GM04504 (cell line): ENCODE measurements around the gene DDX10.

Source experiments
- DNase-seq: peaks from one replicate; pipeline ENCODE4 v3.0.0-alpha.2; 2012; ENCODE audit warnings: low read depth

DDX10 gene

DNA sequence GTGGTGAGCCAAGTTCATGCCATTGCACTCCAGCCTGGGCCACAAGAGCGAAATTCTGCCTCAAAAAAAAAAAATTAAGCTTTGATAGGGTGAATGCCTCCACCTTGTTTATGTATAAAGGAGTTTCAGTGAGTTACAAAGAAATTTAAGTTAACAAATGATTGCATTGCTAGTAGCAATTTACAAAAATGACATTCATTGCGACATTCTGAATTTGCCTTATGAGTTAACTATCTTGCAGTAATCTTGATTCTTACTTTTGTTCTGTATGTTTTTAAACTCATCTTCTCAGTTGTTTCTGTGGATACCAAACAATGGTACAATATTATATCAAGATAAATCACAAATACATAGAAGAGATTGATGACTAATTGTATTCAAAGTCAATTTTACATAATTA, 207.0 kb downstream of the DDX10 start:
- DNase-seq, result no peak

DNA sequence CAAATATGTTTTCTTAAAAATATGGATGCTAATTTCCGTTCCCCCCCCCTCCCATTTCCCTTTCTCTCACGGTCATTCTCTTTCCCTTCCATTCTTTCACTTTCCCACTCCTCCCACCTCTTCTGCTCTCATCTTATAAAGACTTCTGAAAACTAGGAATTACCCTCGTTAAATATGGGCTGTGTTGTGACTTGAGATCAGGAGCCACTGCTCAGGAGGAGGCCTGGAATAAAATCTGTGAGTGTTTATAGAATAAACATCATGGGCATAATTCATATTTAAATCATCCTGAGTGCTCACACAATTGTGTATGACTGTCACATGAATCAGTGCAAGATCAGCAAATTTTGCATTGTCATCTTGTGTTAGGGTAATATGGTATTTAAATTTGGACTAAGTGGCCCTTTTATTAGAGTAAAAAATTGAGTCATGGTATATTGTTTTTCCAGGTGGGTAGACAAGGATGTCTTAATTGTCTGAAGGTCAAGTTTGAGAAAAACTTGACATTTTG, 208.0 kb downstream of the DDX10 start:
- DNase-seq, result no peak

DNA sequence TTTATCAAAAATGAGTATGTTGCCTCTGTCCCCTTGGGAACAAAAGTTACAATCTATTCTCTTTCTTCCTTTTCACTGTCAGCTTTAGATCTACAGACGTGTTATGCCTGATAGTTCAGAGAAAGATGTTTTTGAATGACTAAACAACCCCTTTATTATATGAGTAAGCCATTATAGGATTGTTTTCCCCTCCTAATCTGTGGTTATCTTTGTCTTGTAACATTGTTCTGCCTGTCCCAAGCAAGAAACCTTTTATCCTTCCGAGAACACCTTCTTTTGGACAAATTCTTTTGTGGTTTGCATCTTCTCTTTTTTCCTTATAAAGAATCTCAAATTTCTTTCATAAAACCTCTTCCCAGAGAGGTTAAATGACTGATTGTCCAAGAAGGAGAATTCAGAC, 208.4 kb downstream of the DDX10 start:
- DNase-seq, result no peak

DNA sequence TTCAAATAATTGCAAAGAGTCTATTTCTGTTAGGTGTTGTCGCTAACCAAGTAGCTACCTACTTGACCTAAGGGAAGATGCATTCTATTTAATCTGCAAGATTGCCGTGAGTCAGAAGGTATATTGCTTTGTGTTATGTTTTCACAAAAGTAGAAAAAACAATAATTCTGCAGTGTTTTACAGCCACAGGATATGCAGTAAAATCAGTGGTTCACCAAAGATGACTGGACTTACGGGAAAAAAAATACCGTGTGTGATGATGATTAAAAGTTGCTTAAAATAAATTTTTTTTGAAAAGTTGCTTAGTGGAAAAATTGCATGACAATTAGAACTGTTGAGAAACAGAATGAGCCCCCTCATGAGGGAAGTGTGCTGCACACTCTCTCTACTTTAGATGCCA, 209.1 kb downstream of the DDX10 start:
- DNase-seq, result no peak

DNA sequence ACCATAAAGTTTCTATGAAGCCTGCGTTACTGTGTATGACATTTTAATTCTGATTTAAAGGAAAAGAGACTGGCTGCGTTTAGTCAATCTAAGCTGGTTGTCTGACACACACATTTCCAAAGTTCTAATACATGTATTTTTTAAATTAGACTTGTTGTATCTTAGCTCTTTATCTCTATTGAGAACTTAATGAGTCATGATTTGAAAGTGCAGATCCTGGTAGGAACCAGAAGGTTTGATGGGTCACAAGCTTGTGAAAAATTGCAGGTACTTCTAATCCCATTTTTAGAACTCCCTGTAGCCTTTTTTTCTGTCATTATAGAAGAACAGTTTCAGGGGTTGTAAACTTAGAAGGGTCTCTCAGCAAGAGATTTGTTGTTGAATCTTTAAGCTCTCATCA, 210.3 kb downstream of the DDX10 start:
- no peak for DNase-seq

DNA sequence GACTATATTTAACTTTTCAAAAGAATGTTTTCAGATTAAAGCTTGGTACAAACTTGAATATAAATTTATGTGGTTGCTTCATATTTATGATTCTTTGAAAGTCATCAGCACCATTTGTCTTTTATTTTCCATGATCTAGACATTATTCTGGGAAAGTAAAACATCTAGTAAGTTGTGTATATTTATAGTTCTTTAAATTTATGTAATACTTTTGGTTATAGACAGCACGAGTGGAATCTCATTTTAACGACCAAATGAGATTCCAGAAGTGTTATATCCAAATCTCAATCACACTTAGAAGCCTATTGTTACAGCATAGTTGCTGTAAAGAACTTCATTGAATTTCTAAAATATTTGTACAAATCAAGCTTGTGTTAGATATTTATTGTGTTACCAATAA, 212.3 kb downstream of the DDX10 start:
- no peak for DNase-seq

DNA sequence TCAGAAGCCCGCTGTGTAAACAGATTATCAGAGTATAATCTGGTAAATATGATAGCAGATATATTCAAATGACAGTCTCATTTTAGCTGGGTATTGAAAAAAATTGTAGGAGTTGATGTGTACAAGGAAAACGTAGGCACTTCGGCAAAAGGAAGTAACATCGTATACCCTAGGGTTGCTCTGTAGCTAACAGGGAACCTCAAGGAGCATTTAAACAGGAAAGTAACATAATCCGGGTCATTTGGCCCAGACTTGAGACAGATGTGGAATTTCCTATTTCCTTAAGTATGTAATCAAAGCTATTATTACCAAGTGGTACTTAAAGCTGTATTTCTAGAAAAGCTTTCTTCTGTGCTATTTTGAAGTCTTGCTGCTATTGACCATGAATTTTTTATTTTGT, 215.6 kb downstream of the DDX10 start:
- no peak for DNase-seq

DNA sequence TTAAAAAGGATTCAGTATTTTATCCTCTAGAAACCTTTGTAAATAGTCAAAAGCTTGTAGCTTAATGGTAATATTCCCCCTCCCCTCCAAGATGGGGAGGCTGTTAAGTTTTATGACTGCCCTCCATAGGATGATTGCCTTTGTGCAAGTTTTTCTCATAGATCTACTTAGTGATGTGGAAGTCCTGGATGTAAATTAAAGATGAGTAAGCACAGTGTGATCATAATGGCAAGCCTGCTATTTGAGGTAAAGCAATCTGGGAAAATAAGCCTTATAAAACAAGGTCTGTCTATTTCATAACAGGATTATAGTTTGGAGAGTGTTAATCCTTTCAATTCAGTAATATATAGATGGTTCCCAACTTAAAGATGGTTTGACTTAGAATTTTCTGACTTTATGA, 216.3 kb downstream of the DDX10 start:
- no peak for DNase-seq

DNA sequence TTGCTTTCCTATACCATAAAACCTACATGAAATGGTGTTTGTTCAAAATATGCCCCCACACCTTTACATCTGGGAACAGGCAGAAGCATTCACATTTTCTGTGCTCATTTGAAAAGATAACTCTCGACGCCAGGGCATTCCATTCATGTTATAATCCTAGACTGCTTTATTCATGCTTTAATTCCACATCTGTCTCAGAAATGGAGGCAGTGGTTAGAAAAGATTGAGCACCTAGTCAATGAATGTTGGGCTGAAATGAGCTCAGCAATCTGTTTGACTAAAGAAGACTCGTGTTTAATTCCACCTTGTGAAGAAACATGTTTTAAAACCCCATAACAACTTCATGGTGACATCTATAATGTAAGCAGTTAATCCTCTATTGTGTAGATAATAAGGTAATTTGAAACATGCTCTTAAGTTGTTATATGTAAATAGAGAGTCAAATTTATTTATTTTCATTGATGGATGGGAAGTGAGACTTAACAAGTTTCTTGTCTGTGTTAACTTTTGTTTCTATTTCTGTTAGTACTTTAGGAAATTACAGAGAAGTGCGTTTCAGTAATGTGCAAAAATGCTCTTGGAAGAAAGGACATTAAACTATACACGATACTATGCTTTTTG, 217.5 kb downstream of the DDX10 start:
- no peak for DNase-seq

DNA sequence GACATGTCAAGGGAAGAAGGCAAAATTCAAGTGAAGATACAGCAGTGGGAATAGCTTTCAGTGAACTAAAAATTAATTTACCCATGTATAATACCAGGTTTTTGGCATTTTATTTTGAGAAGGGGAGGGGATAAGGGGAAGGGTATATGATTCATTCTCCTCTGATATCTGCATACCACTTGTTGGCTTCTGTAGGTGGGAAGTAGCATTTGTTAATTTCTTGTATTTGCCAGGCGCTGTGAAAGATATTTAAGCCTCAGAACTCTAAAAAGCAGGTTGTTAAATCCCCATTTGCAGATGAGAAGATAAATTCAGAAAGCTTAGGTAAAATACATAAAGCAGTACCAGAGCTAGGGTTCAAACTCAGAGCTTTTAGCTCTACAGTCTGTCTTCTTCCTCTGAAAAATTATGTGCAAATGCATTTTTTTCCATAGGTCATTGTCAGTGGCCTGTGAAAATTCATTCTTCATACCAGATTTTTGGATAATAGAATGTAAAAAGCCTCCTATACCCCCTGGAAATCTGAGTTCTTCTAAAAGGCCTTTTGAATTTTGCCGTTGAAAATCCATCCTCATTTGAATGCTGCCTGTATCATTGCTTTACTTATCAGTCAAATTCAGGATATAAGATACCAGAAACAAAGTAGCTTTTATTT, 221.3 kb downstream of the DDX10 start:
- no peak for DNase-seq

DNA sequence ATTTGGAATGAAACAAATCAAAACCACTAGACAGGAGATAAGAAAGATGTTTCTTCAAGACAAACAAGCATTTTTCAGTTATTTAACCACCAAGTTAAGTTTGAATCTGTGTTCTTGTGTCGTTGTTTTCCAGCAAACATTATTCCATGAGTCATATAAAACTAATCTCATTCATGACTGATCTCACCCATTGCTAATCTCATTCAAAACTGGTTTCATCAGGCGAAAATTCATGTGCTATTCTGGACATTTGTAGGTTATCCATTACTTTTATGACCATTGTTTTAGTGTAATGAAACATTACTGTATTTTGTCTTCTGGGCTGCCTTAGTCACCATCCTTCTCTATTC, 221.8 kb downstream of the DDX10 start:
- peak; percentile 62 for DNase-seq

DNA sequence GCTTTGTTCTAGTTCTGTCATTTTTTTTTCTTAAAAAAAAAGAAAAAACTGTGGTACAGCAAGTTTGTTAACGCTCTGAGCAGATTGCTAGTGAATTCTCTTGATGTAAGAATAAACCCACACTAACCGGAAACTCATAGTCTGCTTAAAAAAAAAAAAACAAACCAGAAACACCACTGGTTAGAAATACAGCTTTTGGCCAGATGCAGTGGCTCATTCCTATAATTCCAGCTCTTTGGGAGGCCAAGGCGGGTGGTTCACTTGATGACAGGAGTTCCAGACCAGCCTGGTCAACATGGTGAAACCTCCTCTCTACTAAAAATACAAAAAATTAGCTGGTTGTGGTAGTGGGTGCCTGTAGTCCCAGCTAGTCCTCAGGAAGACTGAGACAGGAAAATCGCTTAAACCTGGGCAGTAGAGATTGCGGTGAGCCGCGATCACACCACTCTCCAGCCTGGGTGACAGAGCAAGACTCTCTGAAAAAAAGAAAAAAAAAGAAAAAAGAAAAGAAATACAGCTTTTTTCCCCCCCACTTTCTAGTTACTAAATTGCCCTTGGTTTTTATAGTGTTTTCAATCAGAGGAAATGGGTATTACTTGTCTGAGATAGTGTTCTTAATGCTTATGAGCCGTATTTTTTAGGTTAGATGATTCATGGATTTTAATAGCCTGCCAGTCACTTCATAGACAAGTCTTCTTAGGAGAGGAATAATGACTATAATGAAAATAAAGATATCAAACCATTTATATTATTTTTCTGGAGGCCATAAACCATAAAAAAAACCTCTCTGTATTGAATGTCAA, 222.8 kb downstream of the DDX10 start:
- DNase-seq, result peak; percentile 49

DNA sequence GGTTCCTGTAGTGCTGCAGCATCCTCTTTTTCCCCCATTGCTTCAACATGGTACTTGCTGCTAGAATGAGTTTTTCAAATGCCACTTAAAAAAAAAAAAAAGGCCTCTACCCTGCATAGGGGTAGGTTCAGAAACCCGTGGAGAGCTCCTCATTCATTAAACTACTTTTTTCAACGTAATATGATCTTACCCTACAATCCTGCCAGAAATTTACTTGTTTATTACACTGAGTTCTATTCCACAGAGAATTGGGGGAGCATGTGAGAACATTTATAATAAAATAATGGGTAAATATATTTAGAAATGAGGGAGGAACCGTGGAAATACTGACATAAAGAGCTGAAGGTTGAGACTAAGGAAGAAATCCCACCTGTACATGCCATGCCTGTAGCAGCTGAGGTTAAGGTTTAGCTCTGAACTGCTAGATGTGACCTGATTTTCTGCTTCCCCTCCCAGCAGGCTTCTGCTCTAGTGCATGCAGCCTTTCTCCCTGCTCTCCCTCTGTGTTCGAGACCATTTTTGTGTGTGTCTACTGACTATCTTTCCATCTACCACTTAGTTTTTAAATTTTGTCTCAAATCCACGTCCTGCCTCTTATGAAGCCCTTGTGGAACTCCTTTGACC, 225.7 kb downstream of the DDX10 start:
- DNase-seq, result no peak

DNA sequence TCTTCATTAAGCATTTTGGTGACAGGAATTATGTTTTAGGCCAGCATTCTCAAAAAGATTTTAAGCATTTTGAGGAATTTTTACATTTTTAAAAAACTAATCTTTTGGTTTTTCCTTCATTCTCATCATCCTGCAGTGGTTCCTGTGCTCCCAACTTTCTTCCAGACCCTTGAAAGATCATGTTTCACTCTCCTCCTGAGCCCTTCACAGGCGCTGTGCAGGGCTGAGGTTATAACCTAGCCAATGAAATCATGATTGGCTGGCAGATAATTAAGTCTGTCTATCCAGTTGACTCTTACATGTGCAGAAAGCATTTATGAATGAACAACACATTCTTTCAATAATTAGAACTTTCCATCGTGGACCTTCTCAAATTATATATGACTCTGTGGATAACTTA, 226.3 kb downstream of the DDX10 start:
- no peak for DNase-seq

DNA sequence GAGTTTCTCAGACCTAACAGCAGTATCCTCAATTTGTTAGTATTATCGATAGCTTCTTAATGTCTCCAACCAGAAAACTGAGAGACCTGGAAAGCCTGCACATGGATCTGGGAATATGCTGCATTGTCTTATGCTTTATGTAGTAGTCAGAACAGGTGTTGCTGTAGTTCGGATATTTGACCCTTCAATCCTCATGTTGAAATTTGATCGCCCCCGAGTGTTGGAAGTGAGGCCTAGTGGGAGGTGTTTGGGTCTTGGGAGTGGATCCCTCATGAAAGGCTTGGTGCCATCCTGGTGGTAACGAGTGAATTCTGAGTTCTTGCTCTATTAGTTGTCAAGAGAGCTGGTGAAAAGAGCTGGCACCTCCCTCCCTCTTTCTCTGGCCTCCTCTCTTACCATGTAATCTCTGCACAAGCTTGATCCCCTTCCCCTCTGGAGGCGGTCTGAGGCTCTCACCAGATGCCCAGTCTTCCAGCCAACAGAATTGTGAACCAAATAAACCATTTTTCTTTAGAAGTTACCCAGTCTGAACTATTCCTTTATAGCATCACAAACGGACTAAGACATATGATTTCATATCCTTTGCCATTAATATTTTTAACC, 227.1 kb downstream of the DDX10 start:
- no peak for DNase-seq

DNA sequence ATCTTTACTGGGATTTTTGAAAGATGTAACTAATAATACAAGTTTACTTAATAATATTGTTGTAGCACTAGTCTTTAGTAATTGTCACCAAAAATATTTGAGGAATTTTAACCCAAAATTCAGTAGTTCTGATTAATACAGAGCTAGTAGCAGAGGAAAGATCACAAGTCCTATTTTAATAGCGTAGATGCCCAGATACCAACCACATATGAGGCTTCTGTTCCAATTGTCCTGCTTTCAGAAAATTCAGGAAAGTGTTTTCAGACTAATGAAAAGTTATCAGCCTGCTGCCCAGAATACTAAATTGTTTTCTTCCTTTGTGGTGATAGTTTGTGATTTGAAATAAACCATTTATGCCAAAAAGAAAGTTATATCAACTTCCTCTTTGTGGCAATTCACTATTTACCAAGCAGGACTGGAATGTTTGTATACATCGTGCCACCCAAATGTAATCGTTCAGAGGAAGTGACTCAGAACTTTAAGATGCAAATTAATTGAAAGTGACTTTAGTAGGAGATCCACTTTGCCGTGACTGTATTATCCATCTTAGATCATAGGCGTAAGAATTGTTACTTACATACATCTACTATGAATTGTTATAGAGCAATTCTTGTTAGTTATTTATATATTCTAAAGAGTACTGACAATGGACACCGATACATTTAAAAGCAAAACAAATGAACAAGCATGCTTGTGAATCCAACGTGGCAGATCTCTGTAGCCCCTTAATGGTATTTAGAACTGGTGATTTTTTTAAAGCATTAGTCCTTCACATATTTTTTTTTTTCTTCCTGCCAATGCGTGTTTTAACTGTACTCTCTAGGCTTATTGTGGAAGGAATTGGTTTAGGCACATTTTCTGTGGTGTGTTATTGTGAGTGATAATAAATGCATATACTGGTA, 231.0 kb downstream of the DDX10 start:
- DNase-seq, result no peak

DNA sequence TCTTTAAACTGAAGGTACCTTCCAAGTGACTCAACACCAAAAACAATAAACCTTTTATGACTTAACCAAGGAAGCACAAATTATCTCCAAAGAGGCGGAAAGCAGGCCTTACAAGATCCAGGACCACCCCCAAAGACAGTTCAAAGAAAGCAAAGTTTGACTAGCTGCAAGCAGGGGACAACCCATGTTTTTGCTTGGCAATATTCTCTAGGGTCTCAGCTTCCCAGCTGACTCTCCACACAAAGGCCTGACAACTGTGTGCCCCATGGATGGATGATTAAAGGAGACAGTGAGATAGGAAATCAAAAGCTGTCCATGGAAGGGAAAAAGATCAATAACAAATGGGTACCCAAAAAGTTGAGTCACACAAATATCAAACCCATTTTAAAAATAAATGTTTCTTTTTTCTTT, 232.2 kb downstream of the DDX10 start:
- no peak for DNase-seq

DNA sequence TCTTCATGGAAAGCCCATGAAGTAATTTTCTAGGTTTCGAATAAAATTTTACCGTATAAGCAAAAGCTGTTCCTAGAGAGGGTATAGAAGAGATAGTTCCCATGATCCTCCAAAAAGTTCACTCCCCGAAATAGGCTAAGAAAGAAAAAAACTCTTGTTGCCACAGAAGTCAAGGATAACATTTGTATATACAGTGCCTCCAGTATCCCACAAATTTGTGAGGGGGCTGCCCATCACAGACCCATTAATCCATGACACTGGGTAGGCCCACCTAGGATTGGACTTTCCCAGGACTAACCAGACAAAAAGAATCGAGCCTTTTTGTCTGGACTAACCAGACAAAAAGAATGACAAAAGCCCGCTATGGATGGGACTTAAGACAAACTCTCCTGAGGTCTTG, 233.0 kb downstream of the DDX10 start:
- DNase-seq, result no peak

DNA sequence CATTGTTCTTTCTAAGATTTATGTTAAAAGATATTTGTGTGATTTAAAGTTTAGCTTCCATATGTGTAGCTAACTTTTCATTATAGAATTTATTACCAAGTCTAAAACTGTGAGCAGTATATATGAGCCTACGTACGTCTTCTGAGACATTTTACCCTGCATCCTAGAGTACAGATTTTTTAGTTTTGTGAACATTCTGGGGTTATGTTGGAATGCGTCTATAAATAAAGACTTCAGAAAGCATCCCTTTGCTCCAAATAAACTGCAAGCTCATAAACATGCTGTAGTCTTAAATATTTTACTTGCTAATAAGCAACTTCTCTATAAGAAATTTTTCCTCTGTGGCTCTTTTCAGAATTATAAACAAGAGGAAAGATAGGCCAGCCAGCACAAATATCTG, 236.5 kb downstream of the DDX10 start:
- no peak for DNase-seq

DNA sequence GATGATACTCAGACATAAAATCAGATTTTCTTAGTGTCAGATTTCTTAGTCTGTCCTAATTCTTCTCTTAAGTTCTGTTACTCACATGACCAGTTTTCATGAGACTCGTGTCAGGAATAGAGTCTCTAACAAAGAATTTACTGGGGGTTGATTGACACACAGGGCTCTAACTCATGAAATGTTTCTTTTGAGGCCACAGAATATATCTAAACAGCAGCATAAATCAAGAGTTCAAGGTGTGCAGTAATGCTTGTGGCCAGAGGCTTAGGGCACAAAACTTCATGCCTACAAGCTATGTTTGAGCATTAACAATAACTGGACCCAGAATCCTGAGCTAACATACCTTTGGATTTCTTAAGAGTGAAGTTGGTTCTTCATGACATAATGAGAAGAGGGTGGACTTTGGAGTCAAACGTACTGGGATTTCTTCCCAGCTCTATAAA, 237.2 kb downstream of the DDX10 start:
- no peak for DNase-seq

DNA sequence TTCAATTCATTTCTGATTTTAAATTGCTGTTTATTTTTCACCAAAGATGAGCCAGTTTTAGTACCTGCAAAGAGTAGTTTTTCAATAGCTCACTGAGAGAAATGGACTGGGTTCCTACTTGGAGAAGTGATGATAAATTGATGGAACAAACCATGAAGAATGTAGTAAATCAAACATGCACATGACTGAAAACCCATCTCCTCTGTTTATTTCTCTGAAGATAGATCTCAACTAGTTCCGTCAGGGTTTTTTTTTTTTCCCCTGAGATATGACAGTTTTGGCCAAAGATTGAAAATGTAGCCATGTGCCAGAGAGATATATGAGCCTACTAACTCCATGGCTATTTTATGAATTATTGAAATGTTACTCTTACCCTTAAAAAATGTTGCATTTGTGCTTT, 239.6 kb downstream of the DDX10 start:
- no peak for DNase-seq
